IMR-90 (cell line): ENCODE data around the gene HAGH.

Experiments used
- BHLHE40 ChIP-seq: fragments of 150-350 bp; IDR thresholded peaks from 2 replicates; pipeline ENCODE4 v1.6.1; 2016; ENCODE audit warnings: mild to moderate bottlenecking, low read depth, low read length
- CEBPB ChIP-seq: IDR thresholded peaks from 2 replicates; pipeline ENCODE4 v1.6.1; 2012; ENCODE audit warnings: low read depth, low read length, improper control_type of control experiment
- CTCF ChIP-seq: conservative IDR thresholded peaks from 2 replicates; pipeline ENCODE4 v1.5.1; 2012; ENCODE audit warnings: mild to moderate bottlenecking, low read depth, low read length, improper control_type of control experiment
- FOS ChIP-seq: fragments of 150-350 bp; IDR thresholded peaks from 2 replicates; pipeline ENCODE4 v1.6.1; 2016; ENCODE audit warnings: low read depth, low read length
- MAFK ChIP-seq: IDR thresholded peaks from 2 replicates; pipeline ENCODE4 v1.6.1; 2012; ENCODE audit warnings: low read depth, low read length, improper control_type of control experiment
- MAZ ChIP-seq: IDR thresholded peaks from 2 replicates; pipeline ENCODE4 v1.6.1; 2012; ENCODE audit warnings: low read depth, mild to moderate bottlenecking, low read length, improper control_type of control experiment, moderate library complexity, borderline replicate concordance
- MXI1 ChIP-seq: IDR thresholded peaks from 2 replicates; pipeline ENCODE4 v1.6.1; 2012; ENCODE audit warnings: low read depth, mild to moderate bottlenecking, low read length, moderate library complexity, borderline replicate concordance
- POLR2A ChIP-seq: IDR thresholded peaks from 2 replicates; pipeline ENCODE4 v1.6.1; 2012; ENCODE audit warnings: mild to moderate bottlenecking, low read depth, low read length
- RAD21 ChIP-seq: IDR thresholded peaks from 2 replicates; pipeline ENCODE4 v1.6.1; 2012; ENCODE audit warnings: low read length, improper control_type of control experiment
- RCOR1 ChIP-seq: IDR thresholded peaks from 2 replicates; pipeline ENCODE4 v1.6.1; 2012; ENCODE audit warnings: mild to moderate bottlenecking, low read length, improper control_type of control experiment; ENCODE audit not compliant: insufficient replicate concordance
- RFX5 ChIP-seq: IDR thresholded peaks from 2 replicates; pipeline ENCODE4 v1.8.0; 2012; ENCODE audit warnings: low read depth, mild to moderate bottlenecking, low read length, moderate library complexity
- SMC3 ChIP-seq: fragments of 150-350 bp; IDR thresholded peaks from 2 replicates; pipeline ENCODE4 v1.6.1; 2016; ENCODE audit warnings: low read depth, mild to moderate bottlenecking, antibody characterized with exemption, low read length, moderate library complexity
- USF2 ChIP-seq: fragments of 150-350 bp; IDR thresholded peaks from 2 replicates; pipeline ENCODE4 v1.6.1; 2017; ENCODE audit warnings: mild to moderate bottlenecking, antibody characterized with exemption, low read length, low read depth

- TF ChIP-seq POLR2A, result no peak
- TF ChIP-seq SMC3, result no peak
- TF ChIP-seq CTCF, result no peak
- no peak for TF ChIP-seq MXI1
- TF ChIP-seq MAZ, result no peak
- no peak for TF ChIP-seq USF2
- TF ChIP-seq RFX5, result no peak
- no peak for TF ChIP-seq RCOR1
- TF ChIP-seq RAD21, result no peak
- TF ChIP-seq BHLHE40, result no peak
- TF ChIP-seq FOS, result no peak
- TF ChIP-seq MAFK, result no peak
- TF ChIP-seq CEBPB, result no peak
Observed at GRCh38 chr16:1768061-1768766, 58.4 kb downstream of the HAGH start.
